Measurements from ENCODE around the gene GABRB1. TPM values are rescaled to one million over a fixed set of nuclear protein-coding genes. Genes with fewer than 3 reads are reported as not detected.

The GABRB1 gene
- total and polyA plus RNA-seq, 12 donors: 0.22 to 0.69 (median 0.48) TPM; not detected in 8

- no peaks in the 10 kb centered on the region for H3K4me1 ChIP-seq (replicated peaks in 1 of 2)
- 1 to 4% (median 2%) methylated on average over 22 to 67 of the region's 67 CpGs for WGBS, 4 donors
- H3K27me3 ChIP-seq: peaks cover 18% of the 10 kb centered on the region
- H3K9me3 ChIP-seq (replicated peaks in 1 of 3): no peaks in the 10 kb centered on the region
- no peaks in the 10 kb centered on the region for H3K36me3 ChIP-seq (replicated peaks in 1 of 2)
- TF ChIP-seq POLR2A (IDR thresholded peaks at IDR 0.05): no peak
- no peak within 1 kb of the TSS for H3K4me3 ChIP-seq
- no peak for DNase-seq
- intact Hi-C loops (cut with DNase I): no loop called here
- H3K27ac ChIP-seq: no peak within 1 kb of the TSS
These were observed 38.0 kb upstream of the GABRB1 start, which contains the start of gene GABRA4 for GRCh38 chr4:46993075-46994006. GABRA4 (minus strand) TSS chr4:46993581; CDS start chr4:46993424, 157 bp downstream.

GRCh38 chr4:46994007-46994405 lies 37.4 kb upstream of the GABRB1 start:
- intact Hi-C loops (cut with DNase I): no loop called here
- H3K27ac ChIP-seq: no peak overlapping the region
- TF ChIP-seq, protein P1, sequence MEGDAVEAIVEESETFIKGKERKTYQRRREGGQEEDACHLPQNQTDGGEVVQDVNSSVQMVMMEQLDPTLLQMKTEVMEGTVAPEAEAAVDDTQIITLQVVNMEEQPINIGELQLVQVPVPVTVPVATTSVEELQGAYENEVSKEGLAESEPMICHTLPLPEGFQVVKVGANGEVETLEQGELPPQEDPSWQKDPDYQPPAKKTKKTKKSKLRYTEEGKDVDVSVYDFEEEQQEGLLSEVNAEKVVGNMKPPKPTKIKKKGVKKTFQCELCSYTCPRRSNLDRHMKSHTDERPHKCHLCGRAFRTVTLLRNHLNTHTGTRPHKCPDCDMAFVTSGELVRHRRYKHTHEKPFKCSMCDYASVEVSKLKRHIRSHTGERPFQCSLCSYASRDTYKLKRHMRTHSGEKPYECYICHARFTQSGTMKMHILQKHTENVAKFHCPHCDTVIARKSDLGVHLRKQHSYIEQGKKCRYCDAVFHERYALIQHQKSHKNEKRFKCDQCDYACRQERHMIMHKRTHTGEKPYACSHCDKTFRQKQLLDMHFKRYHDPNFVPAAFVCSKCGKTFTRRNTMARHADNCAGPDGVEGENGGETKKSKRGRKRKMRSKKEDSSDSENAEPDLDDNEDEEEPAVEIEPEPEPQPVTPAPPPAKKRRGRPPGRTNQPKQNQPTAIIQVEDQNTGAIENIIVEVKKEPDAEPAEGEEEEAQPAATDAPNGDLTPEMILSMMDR (IDR thresholded peaks at IDR 0.05): no peak
- no peak for TF ChIP-seq POLR2A (IDR thresholded peaks at IDR 0.05)
- no peak for DNase-seq
- no peaks in the 10 kb centered on the region for H3K4me1 ChIP-seq (replicated peaks in 1 of 2)
- 1 to 6% (median 1%) methylated on average over 14 of the region's 14 CpGs for WGBS, 4 donors
- H3K36me3 ChIP-seq (replicated peaks in 1 of 2): no peaks in the 10 kb centered on the region
- H3K9me3 ChIP-seq (replicated peaks in 1 of 3): no peaks in the 10 kb centered on the region
- peaks cover 18% of the 10 kb centered on the region for H3K27me3 ChIP-seq
- H3K4me3 ChIP-seq: no peak overlapping the region

DNA sequence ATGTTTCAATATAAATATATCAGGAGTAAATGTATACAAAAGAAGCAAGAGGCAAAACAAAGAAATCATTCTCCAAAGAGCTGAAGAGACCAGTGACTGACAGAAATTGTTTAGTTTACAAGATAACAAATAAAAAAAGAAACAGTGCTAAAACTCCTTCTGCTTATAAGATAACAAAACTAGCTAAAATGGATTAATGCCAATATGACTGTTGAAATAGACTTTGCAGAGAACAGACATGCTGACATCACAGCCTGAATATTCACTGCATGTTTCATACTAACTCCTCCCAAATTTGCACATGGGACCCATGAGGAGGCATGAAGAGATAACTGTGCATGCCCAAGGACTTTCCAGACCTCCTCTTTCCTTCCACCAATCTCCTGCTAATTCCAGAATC lies 31.8 kb upstream of the GABRB1 start:
- TF ChIP-seq, protein P1 (IDR thresholded peaks at IDR 0.05): no peak
- intact Hi-C loops (cut with DNase I): no loop called here
- DNase-seq: no peak
- Histone ChIP-seq H3K36me3 (replicated peaks in 1 of 2) (no peaks in the 10 kb centered on the region), H3K4me3 (no peak overlapping the region), H3K4me1 (replicated peaks in 1 of 2) (no peaks in the 10 kb centered on the region), H3K27me3 (peaks cover 4% of the 10 kb centered on the region), H3K9me3 (replicated peaks in 1 of 3) (no peaks in the 10 kb centered on the region), H3K27ac (no peak overlapping the region)

GRCh38 chr4:47000406-47000805 lies 31.0 kb upstream of the GABRB1 start:
- H3K27ac ChIP-seq: no peak overlapping the region
- no peaks in the 10 kb centered on the region for H3K27me3 ChIP-seq
- H3K4me3 ChIP-seq: no peak overlapping the region
- intact Hi-C loops (cut with DNase I): no loop called here
- no peaks in the 10 kb centered on the region for H3K36me3 ChIP-seq (replicated peaks in 1 of 2)
- no peaks in the 10 kb centered on the region for H3K4me1 ChIP-seq (replicated peaks in 1 of 2)
- no peaks in the 10 kb centered on the region for H3K9me3 ChIP-seq (replicated peaks in 1 of 3)
- no peak for DNase-seq
- WGBS, 4 donors: 68 to 86% (median 71%) methylated on average over 1 of the region's 1 CpG
- no peak for TF ChIP-seq POLR2A (IDR thresholded peaks at IDR 0.05)
- TF ChIP-seq, protein P1 (IDR thresholded peaks at IDR 0.05): no peak

Measured in adrenal gland (tissue), 12 donors.